ENCODE results near the gene DAZAP2.
"Not testable (repeated sequence)": the region's sequence is repeated elsewhere in the genome, so short reads cannot be mapped to it uniquely, and the experiment has no call there.

Gene DAZAP2

DNA sequence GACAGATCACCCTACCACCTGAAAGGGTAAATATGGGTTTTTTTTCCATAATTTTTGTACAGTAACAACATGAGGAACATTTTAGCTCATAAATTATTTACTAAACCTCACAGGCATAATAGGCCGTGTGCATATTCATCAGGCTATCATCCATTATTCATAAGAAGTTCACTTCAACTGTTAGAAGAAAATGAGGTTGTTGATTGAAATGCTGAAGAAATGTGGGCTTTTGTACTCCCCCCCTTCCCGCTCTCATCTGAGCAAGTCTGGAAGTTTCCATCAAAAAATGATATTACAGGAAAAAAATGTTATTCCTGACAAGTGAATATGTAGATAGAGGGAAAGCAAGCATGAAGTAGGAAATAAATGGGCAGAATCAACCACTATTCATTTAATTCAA is 12.9 kb upstream of the DAZAP2 start:
- Histone ChIP-seq H2AK5ac (ENCODE audit: low read length) (no peak overlapping the region), H3K18ac (ENCODE audit: low read length) (no peak overlapping the region), H3K79me2 (ENCODE audit: control insufficient read depth, insufficient read depth, low read length) (no peaks in the 10 kb centered on the region), H3K4ac (ENCODE audit: low read depth, low read length) (no peak overlapping the region), H3K4me1 (ENCODE audit: control insufficient read depth, low read depth, low read length) (no peaks in the 10 kb centered on the region), H3K79me1 (ENCODE audit: low read length) (no peaks in the 10 kb centered on the region), H3K23ac (ENCODE audit: low read length) (no peak overlapping the region), H2BK120ac (ENCODE audit: low read depth, low read length) (no peak overlapping the region), H3K27me3 (ENCODE audit: insufficient read depth, low read length, poor library complexity) (no peaks in the 10 kb centered on the region), H2BK5ac (ENCODE audit: low read length) (no peak overlapping the region), H4K8ac (ENCODE audit: low read depth, low read length) (no peak overlapping the region), H3K27ac (ENCODE audit: low read depth, low read length) (no peak overlapping the region), H3K36me3 (ENCODE audit: control insufficient read depth, insufficient read depth, low read length) (no peaks in the 10 kb centered on the region), H3K9ac (ENCODE audit: low read length) (no peak overlapping the region), H3K56ac (ENCODE audit: low read length) (no peak overlapping the region), H3K4me3 (ENCODE audit: low read length) (no peak overlapping the region), H2BK15ac (replicated peaks; ENCODE audit: low read depth) (no peak overlapping the region), H4K5ac (ENCODE audit: low read length) (no peak overlapping the region), H3K4me2 (ENCODE audit: low read length) (no peak overlapping the region)
- no peak for DNase-seq
- WGBS (ENCODE audit: extremely low coverage, insufficient coverage, low lambda C conversion rate): no CpG with 5 or more reads among the region's 2 CpGs

DNA sequence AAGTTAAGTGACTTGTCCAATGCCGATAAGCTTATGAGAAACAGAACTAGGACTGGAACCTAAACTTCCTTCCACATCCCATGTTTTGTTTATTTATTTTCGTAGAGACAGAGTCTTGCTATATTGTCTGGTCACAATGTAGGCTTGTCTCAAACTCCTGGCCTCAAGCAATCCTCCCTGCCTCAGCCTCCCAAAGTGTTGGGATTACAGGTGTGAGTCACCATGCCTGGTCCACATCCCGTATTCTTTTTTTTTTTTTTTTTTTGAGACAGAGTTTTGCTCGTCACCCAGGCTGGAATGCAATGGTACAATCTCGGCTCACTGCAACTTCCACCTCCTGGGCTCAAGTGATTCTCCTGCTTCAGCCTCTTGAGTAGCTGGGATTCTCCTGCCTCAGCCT is 11.5 kb upstream of the DAZAP2 start:
- not testable (repeated sequence) for H2BK5ac ChIP-seq (ENCODE audit: low read length); H3K18ac ChIP-seq (ENCODE audit: low read length); H2AK5ac ChIP-seq (ENCODE audit: low read length); H3K27me3 ChIP-seq (ENCODE audit: insufficient read depth, low read length, poor library complexity); H3K79me1 ChIP-seq (ENCODE audit: low read length); H2BK15ac ChIP-seq (replicated peaks; ENCODE audit: low read depth); H3K4me1 ChIP-seq (ENCODE audit: control insufficient read depth, low read depth, low read length); H3K4ac ChIP-seq (ENCODE audit: low read depth, low read length); H3K23ac ChIP-seq (ENCODE audit: low read length); H4K5ac ChIP-seq (ENCODE audit: low read length); H3K79me2 ChIP-seq (ENCODE audit: control insufficient read depth, insufficient read depth, low read length); H3K56ac ChIP-seq (ENCODE audit: low read length); H3K36me3 ChIP-seq (ENCODE audit: control insufficient read depth, insufficient read depth, low read length); H2BK120ac ChIP-seq (ENCODE audit: low read depth, low read length); H3K27ac ChIP-seq (ENCODE audit: low read depth, low read length); H4K8ac ChIP-seq (ENCODE audit: low read depth, low read length); H3K4me3 ChIP-seq (ENCODE audit: low read length); H3K9ac ChIP-seq (ENCODE audit: low read length); H3K4me2 ChIP-seq (ENCODE audit: low read length); DNase-seq
- no CpG with 5 or more reads among the region's 5 CpGs for WGBS (ENCODE audit: extremely low coverage, insufficient coverage, low lambda C conversion rate)

DNA sequence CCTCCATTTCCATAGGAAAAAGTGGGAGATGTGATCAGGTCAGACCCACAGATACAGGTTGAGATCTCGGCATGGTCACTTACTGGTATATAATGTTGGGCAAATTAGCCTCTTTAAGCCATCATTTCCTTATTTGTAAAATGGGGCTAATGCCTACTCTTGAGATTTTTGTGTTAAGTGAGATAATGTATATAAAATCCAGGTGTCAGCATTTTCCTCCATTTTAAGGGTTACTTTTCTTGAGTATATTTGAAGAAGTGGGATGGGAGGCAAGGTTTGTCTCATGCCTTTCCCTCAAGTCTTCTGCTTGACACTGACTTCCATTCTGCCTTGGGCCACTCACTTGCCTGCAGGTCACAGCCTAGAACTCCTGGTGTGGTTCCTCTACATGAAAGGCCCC is 10.7 kb upstream of the DAZAP2 start:
- no peak overlapping the region for H3K4me3 ChIP-seq (ENCODE audit: low read length)
- no peak overlapping the region for H2BK120ac ChIP-seq (ENCODE audit: low read depth, low read length)
- no peak overlapping the region for H3K9ac ChIP-seq (ENCODE audit: low read length)
- no peak overlapping the region for H3K27ac ChIP-seq (ENCODE audit: low read depth, low read length)
- WGBS (ENCODE audit: extremely low coverage, insufficient coverage, low lambda C conversion rate): no CpG with 5 or more reads among the region's 1 CpG
- H3K23ac ChIP-seq (ENCODE audit: low read length): no peak overlapping the region
- no peak for DNase-seq
- no peak overlapping the region for H4K8ac ChIP-seq (ENCODE audit: low read depth, low read length)
- H3K56ac ChIP-seq (ENCODE audit: low read length): no peak overlapping the region
- H3K18ac ChIP-seq (ENCODE audit: low read length): no peak overlapping the region
- H3K79me1 ChIP-seq (ENCODE audit: low read length): no peaks in the 10 kb centered on the region
- H2AK5ac ChIP-seq (ENCODE audit: low read length): no peak overlapping the region
- no peaks in the 10 kb centered on the region for H3K79me2 ChIP-seq (ENCODE audit: control insufficient read depth, insufficient read depth, low read length)
- H3K36me3 ChIP-seq (ENCODE audit: control insufficient read depth, insufficient read depth, low read length): no peaks in the 10 kb centered on the region
- no peaks in the 10 kb centered on the region for H3K27me3 ChIP-seq (ENCODE audit: insufficient read depth, low read length, poor library complexity)
- H4K5ac ChIP-seq (ENCODE audit: low read length): no peak overlapping the region
- H3K4ac ChIP-seq (ENCODE audit: low read depth, low read length): no peak overlapping the region
- no peak overlapping the region for H2BK5ac ChIP-seq (ENCODE audit: low read length)
- no peaks in the 10 kb centered on the region for H3K4me1 ChIP-seq (ENCODE audit: control insufficient read depth, low read depth, low read length)
- no peak overlapping the region for H2BK15ac ChIP-seq (replicated peaks; ENCODE audit: low read depth)
- H3K4me2 ChIP-seq (ENCODE audit: low read length): no peak overlapping the region

DNA sequence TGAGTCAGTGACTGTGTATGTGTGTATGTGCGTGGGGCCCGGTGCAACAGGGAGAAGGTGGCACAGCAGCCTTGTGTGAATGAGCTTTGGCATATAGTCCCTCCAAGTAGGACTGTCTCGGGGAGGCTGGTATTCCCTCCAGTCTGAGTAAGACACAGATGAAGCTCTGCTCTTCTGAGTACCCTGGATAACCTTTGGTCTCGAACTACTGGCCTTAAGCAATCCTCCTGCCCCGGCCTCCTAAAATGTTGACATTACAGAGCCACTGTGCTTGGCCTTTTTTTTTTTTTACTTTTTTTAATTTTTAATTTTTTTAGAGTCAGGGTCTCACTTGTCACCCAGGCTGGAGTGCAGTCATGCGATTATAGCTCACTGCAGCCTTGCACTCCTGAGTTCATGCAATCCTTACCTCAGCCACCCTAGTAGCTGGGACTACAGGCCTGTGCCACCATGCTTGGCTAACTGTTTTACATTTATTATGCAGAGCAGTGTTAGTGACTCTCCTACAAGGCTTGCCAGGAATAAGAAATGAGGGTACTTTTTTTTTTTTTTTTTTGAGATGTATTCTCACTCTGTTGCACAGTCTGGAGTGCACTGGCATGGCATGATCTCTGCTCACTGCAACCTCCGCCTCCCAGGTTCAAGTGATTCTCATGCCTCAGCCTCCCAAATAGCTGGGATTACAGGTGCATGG is 9.4 kb upstream of the DAZAP2 start:
- H3K56ac ChIP-seq (ENCODE audit: low read length): no peak overlapping the region
- H3K4ac ChIP-seq (ENCODE audit: low read depth, low read length): no peak overlapping the region
- no peak overlapping the region for H2BK5ac ChIP-seq (ENCODE audit: low read length)
- no peaks in the 10 kb centered on the region for H3K27me3 ChIP-seq (ENCODE audit: insufficient read depth, low read length, poor library complexity)
- no peak overlapping the region for H3K4me3 ChIP-seq (ENCODE audit: low read length)
- no peaks in the 10 kb centered on the region for H3K36me3 ChIP-seq (ENCODE audit: control insufficient read depth, insufficient read depth, low read length)
- no peak overlapping the region for H4K5ac ChIP-seq (ENCODE audit: low read length)
- H2BK15ac ChIP-seq (replicated peaks; ENCODE audit: low read depth): no peak overlapping the region
- H3K79me1 ChIP-seq (ENCODE audit: low read length): no peaks in the 10 kb centered on the region
- H2BK120ac ChIP-seq (ENCODE audit: low read depth, low read length): no peak overlapping the region
- H3K9ac ChIP-seq (ENCODE audit: low read length): no peak overlapping the region
- H3K18ac ChIP-seq (ENCODE audit: low read length): no peak overlapping the region
- H4K8ac ChIP-seq (ENCODE audit: low read depth, low read length): no peak overlapping the region
- no peaks in the 10 kb centered on the region for H3K79me2 ChIP-seq (ENCODE audit: control insufficient read depth, insufficient read depth, low read length)
- no peak overlapping the region for H3K23ac ChIP-seq (ENCODE audit: low read length)
- no peak overlapping the region for H2AK5ac ChIP-seq (ENCODE audit: low read length)
- WGBS (ENCODE audit: extremely low coverage, insufficient coverage, low lambda C conversion rate): no CpG with 5 or more reads among the region's 7 CpGs
- no peaks in the 10 kb centered on the region for H3K4me1 ChIP-seq (ENCODE audit: control insufficient read depth, low read depth, low read length)
- no peak overlapping the region for H3K27ac ChIP-seq (ENCODE audit: low read depth, low read length)
- no peak overlapping the region for H3K4me2 ChIP-seq (ENCODE audit: low read length)
- DNase-seq: no peak

DNA sequence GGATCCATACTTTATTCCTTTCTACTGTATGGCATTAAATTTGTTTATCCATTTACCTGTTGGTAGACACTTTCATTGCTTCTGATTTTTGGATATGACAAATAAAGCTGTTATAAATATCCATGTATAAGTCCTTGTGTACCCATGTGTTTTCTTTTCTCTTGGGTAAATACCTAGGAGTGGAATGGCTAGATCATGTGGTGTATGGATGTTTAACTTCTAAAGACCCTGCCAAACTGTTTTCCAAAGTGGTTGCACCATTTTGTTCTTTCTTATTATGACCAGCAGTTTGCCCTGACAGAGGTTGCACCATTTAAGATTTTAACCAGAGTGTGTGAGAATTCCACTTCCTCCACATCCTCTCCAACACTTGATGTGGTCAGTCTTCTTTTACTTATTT is 6.0 kb upstream of the DAZAP2 start:
- Histone ChIP-seq H2BK15ac (replicated peaks; ENCODE audit: low read depth) (no peak overlapping the region), H3K4me3 (ENCODE audit: low read length) (no peak overlapping the region), H2AK5ac (ENCODE audit: low read length) (no peak overlapping the region), H3K27ac (ENCODE audit: low read depth, low read length) (no peak overlapping the region), H3K36me3 (ENCODE audit: control insufficient read depth, insufficient read depth, low read length) (no peaks in the 10 kb centered on the region), H3K4ac (ENCODE audit: low read depth, low read length) (no peak overlapping the region), H2BK5ac (ENCODE audit: low read length) (no peak overlapping the region), H4K5ac (ENCODE audit: low read length) (no peak overlapping the region), H3K4me1 (ENCODE audit: control insufficient read depth, low read depth, low read length) (no peaks in the 10 kb centered on the region), H3K79me2 (ENCODE audit: control insufficient read depth, insufficient read depth, low read length) (no peaks in the 10 kb centered on the region), H2BK120ac (ENCODE audit: low read depth, low read length) (no peak overlapping the region), H3K27me3 (ENCODE audit: insufficient read depth, low read length, poor library complexity) (no peaks in the 10 kb centered on the region), H3K9ac (ENCODE audit: low read length) (no peak overlapping the region), H3K23ac (ENCODE audit: low read length) (no peak overlapping the region), H3K56ac (ENCODE audit: low read length) (no peak overlapping the region), H3K4me2 (ENCODE audit: low read length) (no peak overlapping the region), H3K79me1 (ENCODE audit: low read length) (no peaks in the 10 kb centered on the region), H4K8ac (ENCODE audit: low read depth, low read length) (no peak overlapping the region), H3K18ac (ENCODE audit: low read length) (no peak overlapping the region)
- DNase-seq: no peak

DNA sequence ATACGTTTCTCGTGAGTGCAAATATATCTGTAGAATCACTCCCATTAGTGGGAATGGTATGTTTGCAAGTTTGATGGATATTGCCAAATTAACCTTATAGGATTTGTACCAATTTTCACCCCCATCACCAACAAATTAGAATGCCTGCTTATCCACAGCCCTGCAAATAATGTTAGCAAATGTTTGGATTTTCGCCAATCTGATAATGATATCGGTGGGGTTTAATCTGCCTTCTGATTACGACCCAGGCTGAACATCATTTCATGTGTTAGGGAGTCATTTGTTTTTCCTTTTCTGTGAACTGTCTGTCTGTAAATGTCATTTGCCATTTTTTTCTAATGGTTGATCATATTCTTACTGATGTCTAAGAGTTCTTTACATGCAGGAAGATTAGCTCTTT is 4.1 kb upstream of the DAZAP2 start:
- Histone ChIP-seq H2AK5ac (ENCODE audit: low read length) (no peak overlapping the region), H2BK5ac (ENCODE audit: low read length) (no peak overlapping the region), H4K5ac (ENCODE audit: low read length) (no peak overlapping the region), H3K79me2 (ENCODE audit: control insufficient read depth, insufficient read depth, low read length) (no peaks in the 10 kb centered on the region), H3K79me1 (ENCODE audit: low read length) (no peaks in the 10 kb centered on the region), H3K9ac (ENCODE audit: low read length) (no peak overlapping the region), H3K36me3 (ENCODE audit: control insufficient read depth, insufficient read depth, low read length) (no peaks in the 10 kb centered on the region), H3K27ac (ENCODE audit: low read depth, low read length) (no peak overlapping the region), H2BK120ac (ENCODE audit: low read depth, low read length) (no peak overlapping the region), H3K4me2 (ENCODE audit: low read length) (no peak overlapping the region), H3K4ac (ENCODE audit: low read depth, low read length) (no peak overlapping the region), H3K4me3 (ENCODE audit: low read length) (no peak overlapping the region), H2BK15ac (replicated peaks; ENCODE audit: low read depth) (no peak overlapping the region), H3K27me3 (ENCODE audit: insufficient read depth, low read length, poor library complexity) (no peaks in the 10 kb centered on the region), H3K4me1 (ENCODE audit: control insufficient read depth, low read depth, low read length) (no peaks in the 10 kb centered on the region), H4K8ac (ENCODE audit: low read depth, low read length) (no peak overlapping the region), H3K56ac (ENCODE audit: low read length) (no peak overlapping the region), H3K18ac (ENCODE audit: low read length) (no peak overlapping the region), H3K23ac (ENCODE audit: low read length) (no peak overlapping the region)
- no peak for DNase-seq
- no CpG with 5 or more reads among the region's 5 CpGs for WGBS (ENCODE audit: extremely low coverage, insufficient coverage, low lambda C conversion rate)
